CD4-positive, alpha-beta T cell treated with Interleukin-12 subunit alpha and Interleukin-12 subunit beta, for 1 hour (primary cell): ENCODE measurements around the gene NOXA1.

Experiments used
- DNase-seq: peaks from one replicate; pipeline ENCODE4 v3.0.0-alpha.2; 2020

NOXA1 gene

DNA sequence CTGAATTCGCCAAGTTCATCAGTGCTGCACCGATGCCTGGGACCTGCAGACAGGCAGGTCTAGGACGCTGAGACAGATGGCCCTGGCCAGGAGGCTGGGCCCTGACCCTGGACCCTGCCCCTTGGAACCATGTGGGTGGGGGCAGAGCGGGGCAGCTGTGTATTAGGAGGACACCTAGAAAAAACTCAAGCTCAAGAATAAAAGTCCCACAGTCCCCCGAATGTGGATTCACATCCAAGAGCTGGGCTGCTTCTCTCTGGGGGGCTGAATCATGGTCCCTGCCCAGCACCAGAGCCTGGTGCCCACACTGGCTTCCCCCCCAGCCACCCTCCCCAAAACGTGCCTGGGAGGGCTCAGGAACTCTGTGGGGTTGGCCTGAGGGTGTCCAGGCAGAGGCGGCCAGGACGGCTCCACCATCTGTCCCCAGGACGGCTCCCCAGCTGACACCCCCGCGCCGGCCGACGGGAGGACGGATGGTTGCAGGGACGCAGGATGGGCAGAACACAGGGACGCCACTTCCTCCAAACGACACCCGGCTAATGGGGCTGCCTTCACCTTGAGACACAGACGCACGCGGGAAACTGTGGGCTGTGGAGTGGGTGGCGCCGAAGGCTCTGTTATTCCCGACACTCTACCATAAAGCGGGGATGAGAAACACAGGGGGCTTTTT, 35.2 kb upstream of the NOXA1 start:
- DNase-seq: no peak

DNA sequence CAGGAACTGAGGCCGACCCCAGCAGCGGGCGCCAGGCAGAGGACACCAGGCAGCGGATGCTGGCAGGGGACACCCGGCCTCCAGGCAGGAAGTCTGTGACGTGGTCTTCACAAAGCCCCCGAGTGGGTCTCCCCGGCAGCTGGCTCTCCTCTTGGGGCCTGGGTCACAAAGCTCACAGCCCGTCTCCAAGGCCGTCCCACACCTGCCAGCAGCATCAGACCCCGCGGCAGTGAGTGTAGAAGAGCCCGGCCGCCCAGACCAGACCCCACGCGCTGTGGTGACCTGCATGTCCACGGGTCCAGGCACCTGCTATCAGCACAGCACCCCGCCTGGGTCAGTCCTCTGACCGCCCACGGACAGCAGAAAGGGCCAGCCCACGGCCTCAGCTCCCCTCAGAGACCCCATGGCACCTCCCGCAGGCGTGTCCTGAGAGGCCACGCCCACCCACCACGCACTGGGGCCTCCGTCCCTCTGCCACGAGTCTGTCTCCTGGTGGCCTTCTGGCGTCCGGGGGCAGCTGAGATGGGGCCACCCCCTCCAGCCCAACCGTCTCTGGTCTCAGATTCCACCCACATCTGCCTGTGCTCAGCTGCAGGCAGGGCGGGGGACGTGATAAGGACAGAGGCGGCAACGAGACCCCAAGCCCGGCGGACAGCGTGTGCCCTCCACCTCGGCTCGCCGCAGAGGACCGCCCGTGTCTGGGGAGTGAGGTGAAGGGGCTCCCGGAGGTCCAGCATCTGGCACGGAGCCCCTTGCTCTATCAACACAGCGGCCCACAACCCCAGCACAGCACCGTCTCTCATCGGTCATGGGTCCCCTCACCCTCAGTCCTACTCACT, 34.4 kb upstream of the NOXA1 start:
- DNase-seq: no peak

DNA sequence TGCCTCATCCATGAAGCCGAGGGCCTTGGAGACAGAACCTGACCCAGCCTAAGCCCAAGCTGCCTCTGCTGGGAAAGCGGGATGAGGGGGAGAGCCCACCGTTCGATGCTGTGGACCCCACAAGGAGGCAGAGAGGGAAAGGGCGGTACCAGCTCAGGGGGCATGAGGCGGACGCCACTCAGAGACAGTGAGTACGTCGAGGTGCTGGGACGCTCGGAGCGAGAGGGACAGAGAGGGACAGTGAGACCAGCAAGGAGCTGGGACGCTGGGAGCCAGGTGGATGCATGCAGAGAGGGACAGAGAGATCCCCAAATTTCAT, 33.8 kb upstream of the NOXA1 start:
- no peak for DNase-seq

DNA sequence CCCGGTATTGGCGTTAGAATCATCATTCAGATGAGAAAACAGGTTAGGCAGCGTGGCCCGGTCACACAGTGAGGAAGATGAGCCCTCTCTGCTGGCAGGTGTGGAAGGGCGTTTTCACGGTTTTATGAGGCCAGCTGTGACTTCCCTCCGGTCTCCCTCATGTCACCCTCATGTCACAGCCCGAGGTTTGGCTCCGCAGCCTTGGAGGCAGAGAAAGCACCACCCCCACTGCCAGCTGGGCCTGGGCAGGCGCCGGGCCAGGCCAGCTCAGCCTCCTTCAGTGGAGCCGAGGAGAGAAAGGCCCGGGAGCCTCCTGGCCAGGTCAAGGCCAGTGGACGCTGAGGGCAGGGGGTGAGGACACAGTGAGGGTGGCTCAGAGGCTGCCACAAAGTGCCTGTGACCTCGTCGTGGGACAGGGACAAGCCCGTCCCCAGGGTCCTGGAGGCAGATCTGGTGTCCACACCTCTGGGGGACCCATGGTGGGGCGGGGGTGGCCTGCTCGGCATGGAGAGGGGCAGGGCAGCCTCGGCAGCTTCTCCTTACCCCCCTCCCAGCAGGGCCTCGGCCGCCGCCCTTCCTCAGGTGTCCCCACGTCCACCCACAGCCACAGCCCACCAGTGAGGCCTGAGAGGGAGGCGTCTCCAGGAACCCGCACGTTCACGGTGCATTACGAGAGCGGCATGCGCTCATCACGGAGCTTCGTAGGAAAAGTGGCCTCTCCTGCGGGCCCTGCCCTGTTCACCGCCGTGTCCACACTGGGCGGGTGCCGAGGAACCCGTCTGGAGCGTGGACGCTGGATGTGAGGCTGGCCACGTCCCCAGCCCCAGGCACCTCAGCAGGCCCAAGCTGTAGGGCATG, 32.4 kb upstream of the NOXA1 start:
- no peak for DNase-seq

DNA sequence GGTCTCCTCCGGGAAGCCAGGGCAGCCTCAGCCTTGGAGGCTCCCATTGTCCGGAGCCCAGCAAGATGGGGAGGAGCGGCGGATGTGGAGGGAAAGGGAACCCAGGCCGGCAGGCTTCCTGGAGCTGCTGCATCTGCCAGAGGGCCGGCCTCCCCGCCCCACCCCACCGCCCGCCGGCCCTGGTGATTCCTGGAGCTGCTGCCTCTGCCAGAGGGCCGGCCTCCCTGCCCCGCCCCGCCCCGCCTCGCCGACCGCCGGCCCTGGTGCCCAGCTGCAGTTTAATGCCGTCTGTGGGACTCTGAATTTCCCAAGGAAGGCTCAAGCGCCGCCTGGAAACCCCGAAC, 31.8 kb upstream of the NOXA1 start:
- DNase-seq: no peak

DNA sequence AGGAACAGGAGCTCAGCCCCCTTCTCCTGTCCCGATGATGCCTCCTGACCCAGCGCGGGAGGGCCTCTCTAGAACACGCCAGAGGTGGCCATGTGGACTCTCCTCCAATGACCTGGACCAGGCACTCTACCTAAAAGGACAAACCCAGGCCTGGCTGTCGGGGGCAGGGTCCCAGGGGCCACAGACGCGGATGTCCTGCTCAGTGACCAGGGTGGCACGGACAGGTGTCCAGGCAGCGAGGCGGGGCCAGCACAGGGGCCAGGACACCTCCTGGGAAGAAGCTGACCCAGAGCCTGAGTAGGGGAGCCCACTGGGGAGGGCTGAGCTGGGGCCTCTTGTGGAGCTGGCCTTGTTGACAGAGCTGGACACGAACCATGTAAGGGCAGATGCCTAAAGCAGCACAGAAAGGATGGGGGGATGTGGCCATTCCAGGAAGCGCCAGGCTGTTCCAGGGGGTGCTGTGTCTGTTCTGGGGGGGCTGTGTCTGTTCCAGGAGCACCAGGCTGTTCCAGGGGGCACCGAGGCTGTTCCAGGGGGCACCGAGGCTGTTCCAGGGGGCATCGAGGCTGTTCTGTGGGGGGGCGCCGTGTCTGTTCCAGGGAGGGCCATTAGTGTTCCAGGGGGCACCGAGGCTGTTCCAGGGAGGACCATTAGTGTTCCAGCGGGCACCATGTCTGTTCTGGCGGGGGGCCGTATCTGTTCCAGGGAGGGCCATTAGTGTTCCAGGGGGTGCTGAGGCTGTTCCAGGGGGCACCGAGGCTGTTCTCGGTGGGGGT, 30.8 kb upstream of the NOXA1 start:
- no peak for DNase-seq

DNA sequence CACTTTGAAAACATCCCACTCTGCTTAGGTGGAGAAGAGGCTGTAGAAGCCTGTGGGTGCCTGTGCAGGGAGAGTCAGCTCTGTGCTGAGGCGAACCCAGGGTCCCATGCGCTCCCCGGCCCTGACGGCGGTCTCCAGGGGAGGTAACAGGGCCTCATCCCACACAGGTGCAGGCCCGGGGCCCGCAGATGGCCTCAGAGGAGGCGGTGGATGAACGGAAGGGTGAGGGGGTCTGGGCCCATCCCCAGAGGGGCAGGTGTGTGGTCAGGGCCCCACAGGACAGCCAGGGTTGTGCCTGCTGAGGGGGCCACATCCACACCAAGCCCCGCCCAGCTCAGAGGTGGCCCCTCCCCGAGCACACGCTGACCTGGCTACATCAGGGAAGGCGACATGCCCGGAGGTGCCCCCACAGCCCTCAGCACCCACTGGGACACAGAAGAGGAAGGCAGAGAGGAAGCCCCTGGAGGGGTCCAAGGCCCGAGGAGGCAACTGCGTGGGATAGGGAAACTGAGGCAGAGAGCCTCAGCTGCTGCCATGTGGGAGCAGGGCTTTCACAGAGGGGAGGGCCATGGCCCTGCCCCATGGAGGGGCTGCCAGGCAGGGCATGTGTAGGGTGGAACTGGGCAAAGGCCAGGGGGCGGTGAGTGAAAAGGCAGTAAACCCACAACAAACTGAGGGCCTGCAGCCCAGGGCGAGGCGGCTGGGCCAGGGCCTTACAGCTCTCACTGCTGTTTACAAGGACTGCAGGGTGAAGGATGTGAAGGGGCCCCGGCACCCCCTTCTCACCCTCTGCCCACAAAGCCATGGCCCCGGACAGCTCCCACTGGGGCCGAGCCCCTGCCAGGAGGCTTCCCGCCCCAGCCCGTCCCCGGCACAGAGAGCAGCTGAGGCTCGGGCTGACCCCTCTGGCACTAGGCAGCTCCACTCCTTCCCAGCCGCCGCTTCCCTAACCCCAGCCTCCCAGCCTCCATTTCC, 29.7 kb upstream of the NOXA1 start:
- DNase-seq: no peak

DNA sequence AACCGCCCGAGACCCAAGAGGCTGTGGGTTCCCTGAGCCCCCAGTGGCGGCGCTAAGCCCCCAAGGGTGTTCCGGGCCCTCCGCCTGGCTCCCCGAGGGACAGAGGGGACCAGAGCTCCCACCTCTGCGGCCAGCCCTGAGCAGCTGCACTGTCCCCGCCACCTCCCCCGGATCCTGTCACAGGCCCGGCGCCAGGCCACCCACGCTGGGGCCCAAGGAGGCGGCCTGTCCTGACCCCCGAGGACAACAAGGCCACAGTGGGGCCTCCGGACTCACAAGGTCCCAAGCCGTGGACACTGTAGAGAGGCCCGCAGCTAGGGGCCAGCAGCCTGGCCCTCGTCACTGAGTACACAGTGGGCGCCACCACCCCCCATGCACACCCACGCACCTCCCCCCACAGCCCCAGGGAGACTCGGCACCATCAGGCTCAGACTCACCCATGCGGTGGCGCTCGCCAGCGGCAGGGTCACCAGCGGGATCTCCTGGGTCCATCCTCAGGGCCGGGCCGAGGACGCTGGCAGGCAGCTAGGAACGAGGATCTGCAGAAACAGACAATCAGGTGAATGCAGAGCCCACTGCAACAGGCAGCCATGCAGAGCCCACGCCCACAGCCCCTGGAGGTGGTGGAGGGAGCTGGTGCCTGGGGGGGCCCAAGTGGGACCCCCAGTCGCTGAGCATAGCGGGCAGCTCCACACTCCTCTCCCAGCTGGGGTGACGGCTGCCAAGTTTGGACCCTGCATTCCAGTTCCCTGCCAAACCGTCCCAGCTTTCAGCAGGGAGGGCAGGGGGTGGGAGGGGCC, 28.1 kb upstream of the NOXA1 start:
- DNase-seq: no peak

DNA sequence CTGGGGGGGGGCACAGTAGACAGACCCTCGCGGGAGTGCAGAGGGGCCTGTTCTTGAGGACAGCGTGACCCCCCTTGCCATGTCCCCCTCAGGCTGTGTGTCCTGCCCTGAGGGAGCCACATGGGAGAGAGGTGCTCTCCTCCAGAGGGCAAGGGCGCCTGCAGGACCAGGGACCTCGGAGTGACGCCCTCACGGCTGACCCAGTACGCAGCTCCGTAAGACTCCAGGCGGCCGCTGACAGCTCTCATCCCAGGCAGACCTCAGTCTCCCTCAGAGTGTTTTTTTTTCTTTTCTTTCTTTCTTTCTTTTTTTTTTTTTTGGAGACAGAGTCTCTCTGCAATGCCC, 27.6 kb upstream of the NOXA1 start:
- DNase-seq: no peak

DNA sequence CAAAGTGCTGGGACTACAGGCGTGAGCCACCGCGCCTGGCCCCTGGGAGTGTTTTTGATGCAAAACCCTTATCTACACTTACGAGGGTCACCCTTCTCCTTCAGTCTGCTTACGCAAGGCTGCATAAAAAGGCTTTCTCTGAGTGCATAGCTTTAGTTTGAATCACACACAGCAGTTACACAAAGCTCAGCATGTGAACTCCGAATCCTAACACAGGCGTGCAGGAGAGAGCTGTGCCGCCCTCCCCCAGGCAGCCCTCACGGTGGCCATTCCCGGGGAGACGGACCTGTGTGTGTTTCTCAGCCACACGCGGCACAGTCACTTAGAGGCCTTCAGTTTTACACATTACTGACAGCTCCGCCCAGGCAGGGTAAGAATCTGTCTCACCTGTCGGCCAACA, 27.0 kb upstream of the NOXA1 start:
- no peak for DNase-seq

DNA sequence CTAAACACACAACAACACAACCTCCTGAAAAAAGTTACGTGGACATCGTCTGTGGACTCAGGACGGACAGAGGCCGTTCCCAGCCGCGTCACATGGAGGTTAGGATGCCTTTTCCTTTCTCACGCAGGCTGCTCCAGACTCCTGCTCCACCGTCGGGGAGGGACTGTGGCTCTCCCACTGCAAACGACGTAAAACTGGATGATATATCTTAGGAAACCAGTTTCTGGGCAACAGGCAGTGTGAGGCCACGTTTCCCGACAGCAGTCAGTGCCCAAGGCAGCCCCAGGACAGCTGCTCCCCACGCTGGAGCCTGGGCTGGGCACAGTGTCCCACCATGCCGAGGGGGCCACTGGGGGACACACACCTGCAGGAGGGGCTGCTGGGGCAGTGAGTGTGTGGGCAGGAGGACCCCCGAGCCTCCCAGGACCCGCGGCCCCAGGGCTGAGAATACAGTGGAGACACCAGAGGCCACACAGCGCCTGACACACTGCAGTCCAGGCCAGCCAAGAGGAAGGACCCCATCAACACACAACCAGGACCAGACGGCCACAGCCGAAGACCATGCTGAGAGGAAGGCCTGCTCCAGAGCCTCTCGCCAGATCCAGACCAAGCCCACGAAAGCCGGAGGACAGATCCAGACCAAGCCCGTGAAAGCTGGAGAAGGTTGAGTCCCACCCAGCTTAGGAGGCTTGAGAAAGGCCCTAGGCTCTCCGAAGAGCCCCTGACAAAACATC, 26.4 kb upstream of the NOXA1 start:
- DNase-seq: no peak

DNA sequence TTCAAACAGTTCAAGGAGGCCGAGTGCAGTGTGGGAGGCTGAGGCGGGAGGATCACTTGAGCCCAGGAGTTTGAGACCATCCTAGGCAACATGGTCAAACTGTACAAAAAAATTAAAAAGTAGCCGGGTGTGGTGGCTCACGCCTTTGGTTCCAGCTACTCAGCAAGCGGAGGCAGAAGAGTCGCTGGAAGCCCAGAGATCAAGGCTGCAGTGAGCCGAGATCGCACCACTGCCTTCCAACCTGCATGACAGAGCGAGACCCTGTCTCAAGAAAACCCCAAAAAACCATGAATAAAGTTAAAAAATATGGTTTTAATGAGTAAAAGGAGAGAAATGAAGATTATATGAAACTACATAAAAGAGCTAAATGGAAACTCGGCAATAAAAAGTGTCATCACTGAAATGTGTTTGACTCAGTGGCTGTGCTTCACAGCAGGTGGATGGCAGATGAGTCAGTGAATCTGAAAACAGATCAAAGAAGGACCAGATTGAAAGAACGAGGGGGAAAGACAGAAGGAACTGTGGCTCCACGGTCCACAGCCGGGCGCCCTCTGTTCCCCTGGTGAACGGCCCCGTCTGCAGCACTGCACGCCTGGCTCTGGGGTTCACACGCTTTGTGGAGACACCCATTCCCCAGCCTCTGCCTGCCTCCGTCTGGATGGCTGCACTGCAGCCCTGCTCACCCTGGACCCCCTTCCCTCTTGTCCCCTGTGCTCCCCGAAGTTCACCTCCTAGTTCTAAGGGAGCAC, 25.3 kb upstream of the NOXA1 start:
- DNase-seq: no peak

DNA sequence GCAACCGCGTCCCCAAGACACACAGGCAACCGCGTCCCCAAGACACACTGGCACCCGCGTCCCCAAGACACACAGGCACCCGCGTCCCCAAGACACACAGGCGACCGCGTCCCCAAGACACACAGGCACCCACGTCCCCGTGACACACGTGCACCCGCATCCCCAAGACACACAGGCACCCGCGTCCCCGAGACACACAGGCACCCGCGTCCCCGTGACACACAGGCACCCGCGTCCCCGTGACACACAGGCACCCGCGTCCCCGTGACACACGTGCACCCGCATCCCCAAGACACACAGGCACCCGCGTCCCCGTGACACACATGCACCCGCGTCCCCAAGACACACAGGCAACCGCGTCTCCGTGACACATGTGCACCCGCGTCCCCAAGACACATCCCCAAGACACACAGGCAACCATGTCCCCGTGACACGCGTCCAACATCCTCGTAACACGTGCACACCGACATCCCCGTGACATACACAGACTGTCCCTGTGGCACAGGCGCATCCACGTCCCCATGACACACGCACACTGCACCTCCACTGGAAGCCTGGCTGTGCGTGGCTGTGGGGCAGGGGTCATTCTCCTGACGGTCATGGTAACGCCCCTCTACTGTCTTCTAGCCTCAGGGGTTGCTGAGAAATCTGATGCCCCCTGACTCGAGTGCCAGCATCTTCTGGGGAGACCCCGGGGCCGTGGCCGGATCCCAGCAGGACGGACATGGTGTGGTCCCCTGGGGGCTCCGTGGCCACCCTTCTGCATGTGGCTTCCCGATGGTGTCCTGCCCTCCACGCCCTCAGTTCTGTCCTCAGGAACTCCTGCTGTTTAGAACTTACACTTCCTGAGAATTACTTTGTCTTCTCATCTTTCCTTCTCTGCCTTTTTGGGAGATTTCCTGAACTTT, 24.4 kb upstream of the NOXA1 start:
- DNase-seq: no peak

DNA sequence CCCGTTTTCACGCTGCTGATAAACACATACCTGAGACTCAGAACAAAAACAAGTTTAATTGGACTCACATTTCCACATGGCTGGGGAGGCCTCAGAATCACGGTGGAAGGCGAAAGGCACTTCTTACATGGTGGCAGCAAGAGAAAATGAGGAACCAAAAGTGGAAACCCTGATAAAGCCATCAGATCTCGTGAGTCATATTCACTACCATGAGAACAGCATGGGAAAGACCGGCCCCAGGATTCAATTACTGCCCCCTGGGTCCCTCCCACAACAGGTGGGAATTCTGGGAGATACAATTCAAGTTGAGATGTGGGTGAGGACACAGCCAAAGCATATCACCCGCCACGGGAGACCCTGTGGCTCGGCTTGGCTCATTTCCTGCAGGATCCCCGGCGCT, 20.4 kb upstream of the NOXA1 start:
- DNase-seq: no peak

DNA sequence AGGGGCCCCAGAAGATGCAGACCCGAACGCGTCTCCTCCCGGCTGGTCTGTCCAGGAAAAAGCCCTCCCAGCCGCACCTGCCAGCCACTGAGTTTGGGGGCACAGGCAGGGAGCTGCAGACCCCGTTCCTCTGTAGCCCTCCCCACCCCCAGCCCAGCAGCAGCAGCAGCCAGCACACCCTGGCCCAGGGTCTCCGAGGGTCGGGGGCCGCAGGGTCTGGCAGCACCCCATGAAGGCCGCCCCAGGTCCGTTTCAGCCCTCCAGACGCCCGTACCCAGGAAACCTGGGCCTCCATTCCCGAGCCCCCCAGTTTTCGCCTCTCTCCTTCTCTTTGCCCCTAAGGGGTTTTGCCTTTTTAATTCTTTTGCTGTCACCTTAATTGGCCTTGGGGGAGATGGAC, 19.9 kb upstream of the NOXA1 start:
- no peak for DNase-seq

DNA sequence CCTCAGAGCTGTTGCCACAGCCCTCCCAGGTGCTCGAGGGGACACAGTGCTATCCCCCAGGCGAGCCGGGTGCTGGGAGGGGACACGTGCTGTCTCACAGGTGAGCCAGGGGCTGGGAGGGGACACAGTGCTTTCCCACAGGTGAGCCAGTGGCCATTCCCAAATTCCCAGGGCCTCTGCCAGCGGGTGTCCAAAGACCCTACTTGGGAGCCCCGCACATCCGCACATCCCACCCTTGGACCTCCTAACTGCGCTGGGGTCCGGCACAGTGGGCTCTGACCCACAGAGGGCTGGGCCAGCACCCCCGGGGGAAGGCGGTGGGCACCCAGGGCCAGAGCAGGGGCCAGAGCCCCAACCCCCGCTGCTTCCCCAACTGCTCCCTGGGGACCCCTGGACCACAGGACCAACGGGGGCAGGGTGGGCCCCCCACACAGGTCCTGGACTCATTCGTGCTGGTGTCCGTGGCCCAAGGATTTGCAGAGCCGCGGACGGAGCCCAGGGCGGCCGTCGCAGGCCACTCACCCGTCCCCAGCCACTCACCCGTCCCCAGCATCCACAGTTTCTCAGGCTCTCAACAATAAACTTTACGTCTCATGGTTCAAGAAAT, 18.1 kb upstream of the NOXA1 start:
- no peak for DNase-seq

DNA sequence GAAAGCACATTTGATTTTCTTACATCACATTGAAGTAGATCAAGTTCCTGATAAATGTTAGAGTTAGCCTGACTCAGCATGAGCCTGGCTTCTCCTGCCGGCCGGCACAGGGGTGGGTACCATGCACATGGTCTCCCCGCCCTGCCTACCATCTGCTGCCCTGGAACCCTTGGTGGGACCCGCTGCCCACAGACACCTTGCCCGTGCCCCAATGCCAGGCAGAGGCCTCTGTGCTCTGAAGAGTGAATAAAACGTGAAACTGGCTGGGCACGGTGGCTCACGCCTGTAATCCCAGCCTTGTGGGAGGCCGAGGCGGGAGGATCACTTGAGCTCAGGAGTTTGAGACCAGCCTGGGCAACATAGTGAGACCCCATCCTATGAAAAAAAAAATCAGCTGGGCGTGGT, 17.5 kb upstream of the NOXA1 start:
- no peak for DNase-seq

DNA sequence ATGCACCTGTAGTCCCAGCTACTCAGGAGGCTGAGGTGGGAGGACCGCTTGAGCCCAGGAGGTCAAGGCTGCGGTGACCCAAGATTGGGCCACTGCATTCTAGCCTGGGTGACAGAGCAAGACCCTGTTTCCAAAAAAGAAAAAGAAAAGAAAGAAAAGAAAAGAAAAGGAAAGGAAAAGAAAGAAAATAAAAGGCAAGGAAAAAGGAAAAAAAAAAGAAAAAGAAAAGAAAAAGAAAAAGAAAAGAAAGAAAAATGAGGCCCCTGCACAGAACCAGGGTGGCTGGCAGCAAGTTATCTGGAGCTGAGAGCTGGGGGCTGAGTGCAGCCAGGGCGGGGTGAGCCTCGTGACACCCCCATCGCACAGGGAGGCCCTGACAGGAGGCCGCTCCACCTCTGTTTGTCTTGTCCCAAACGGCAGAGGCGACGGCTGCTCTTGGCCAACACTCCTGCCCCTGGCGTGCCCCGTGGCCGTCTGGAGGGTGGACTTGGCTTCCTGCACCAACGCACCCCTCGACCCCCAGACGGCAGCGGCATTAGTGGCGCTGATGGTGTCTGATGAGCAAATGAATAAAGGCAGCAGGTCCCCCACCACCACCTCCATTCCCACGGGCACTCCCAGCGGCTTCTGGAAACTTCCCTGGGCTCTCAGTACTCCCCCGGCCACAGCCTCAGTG, 17.0 kb upstream of the NOXA1 start:
- no peak for DNase-seq
